Measurements from ENCODE around the gene CKM.

DNA sequence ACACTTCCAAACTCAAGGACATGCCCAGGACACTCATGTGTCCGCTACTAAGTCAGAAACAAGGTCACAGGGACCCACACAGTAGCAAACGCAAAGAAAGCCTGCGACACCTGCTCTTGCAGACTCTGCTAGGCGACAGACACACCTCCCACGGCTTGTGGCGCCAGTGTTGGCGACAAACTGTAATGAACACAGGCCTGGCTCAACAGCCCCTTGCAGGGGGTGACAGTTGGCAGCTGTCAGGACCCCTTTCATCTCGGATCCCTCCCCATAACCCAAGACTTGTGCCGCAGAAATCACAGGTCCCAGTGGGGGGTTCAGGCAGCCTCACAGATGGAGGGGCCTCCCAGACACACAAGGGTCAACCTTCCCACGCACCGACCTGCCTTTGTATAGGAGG, 364 bp downstream of the CKM start:
- TF ChIP-seq CTCF (IDR thresholded peaks at IDR 0.05; ENCODE audit: low read length): no peak
- no peak for TF ChIP-seq EZH2 (IDR thresholded peaks at IDR 0.05; ENCODE audit: borderline replicate concordance, low read length)
